DND-41 (cell line): ENCODE results near the gene RAMP3.

Experiments used
- CTCF ChIP-seq: IDR thresholded peaks from 2 replicates; pipeline ENCODE4 v1.5.1; 2012; ENCODE audit warnings: borderline replicate concordance, low read length, moderate library complexity, mild to moderate bottlenecking; ENCODE audit not compliant: poor library complexity, severe bottlenecking; ENCODE audit errors: extremely low read depth
- EZH2 ChIP-seq: IDR thresholded peaks from 3 replicates; pipeline ENCODE4 v1.6.1; 2012; ENCODE audit warnings: borderline replicate concordance, low read depth, mild to moderate bottlenecking, moderate library complexity, low read length, inconsistent platforms; ENCODE audit not compliant: severe bottlenecking

GRCh38 chr7:45130910-45131309, 26.7 kb upstream of the RAMP3 start:
- TF ChIP-seq CTCF, result no peak
- TF ChIP-seq EZH2, result no peak
